GM12801 (cell line): ENCODE measurements around the gene GLG1.

ENCODE experiments used
- TF ChIP-seq, protein P1 (sequence below): IDR thresholded peaks from one replicate; pipeline ENCODE4 v1.5.1; 2011; ENCODE audit warnings: control low read depth; ENCODE audit not compliant: insufficient read length; ENCODE audit errors: extremely low read depth

The GLG1 gene

DNA sequence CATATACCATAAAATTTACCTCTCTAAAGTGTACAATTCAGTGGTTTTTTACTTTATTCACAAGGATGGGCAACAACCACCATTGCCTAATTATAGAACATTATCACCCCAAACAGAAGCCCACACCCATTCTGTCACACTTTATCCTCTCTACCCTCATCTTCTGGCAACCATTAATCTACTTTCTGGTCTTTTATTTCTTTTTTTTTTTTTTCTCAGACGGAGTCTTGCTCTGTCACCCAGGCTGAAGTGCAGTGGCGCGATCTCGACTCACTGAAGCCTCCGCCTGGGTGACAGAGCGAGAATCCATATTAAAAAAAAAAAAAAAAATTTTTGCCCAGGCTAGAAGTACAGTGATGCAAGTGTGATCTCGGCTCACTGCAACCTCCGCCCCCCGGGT lies 95.0 kb downstream of the GLG1 start:
- TF ChIP-seq, protein P1, sequence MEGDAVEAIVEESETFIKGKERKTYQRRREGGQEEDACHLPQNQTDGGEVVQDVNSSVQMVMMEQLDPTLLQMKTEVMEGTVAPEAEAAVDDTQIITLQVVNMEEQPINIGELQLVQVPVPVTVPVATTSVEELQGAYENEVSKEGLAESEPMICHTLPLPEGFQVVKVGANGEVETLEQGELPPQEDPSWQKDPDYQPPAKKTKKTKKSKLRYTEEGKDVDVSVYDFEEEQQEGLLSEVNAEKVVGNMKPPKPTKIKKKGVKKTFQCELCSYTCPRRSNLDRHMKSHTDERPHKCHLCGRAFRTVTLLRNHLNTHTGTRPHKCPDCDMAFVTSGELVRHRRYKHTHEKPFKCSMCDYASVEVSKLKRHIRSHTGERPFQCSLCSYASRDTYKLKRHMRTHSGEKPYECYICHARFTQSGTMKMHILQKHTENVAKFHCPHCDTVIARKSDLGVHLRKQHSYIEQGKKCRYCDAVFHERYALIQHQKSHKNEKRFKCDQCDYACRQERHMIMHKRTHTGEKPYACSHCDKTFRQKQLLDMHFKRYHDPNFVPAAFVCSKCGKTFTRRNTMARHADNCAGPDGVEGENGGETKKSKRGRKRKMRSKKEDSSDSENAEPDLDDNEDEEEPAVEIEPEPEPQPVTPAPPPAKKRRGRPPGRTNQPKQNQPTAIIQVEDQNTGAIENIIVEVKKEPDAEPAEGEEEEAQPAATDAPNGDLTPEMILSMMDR = no peak

DNA sequence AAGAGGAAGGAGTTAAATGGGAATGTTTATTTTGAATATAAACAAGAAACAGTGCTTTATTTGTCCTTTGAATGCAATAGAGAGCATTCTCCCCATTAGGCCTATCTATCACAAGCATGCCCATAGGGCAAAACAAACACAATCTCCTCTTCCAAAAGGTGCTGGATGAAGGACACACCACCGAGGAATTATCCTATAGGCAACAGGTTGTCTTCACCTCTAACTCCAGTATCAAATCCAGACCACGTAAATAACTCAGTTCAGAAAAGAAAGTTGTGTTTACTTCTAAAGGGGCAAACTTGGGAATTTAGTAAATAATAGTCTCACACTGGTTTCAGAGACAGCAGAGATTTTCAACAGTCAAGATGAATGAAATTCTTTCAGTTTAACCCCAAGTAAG lies 101.9 kb downstream of the GLG1 start:
- TF ChIP-seq, protein P1 = no peak

DNA sequence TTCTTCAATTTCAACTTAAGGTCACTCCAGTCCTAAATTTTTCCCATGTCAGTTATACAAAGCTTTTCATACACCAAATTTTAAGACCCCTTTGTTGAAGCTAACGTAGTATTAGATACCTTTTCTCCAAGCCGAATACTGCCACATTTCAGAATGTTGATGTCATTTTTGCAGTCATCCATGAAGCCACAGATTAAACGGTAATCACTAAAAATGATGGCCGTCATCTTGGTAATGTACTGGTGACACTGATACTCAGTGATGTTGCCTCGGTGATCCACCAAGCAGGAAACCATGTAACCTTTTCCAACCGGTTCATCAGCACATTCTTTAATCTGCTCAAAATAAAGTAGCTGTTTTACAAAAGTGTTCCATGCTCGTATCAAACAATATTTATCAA lies 103.5 kb downstream of the GLG1 start:
- TF ChIP-seq, protein P1 = no peak

DNA sequence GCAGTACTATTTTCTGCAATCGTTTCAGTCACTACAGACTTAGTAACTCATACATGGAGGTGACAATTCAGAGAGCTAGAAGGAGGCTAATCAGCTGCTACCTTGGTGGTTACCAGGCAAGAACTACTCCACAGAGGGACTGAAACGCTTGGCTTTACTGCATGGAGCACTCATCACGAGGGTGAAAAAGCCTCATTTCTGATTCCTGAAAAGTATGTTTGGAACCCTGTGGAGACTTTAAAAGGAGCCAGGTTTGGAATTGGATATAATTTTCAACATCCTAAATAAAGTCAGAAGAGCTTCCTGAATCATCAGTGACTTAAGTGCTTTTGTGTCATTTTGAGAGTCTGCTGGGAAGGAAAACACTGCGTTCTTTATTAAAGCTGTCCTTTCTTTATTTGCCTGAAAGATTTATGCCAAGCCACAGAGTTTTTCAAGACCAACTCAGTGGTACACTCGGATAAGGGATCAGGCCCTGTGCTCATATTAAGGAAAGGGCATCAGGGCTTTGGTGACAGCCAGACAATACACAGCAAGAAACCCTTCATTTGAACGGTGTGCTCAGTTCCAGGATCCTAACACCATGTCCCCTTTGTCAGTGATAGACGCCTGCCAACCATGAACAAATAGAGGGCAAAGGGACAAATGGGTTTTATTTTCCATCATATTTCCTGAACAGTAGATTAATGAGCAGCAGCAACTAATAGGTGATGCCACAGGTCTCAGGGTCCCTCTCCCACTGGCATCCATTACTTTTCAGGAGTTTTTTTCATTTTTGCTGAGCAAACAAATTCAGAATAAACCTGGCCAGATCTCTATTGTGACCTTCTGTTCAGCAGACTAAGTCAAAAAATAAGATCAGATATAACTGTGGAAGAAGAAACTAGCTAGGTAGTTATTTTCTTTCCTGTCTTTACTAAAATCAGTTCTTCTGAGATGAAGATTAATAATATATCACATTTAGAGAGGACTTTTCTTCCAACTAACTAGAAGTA lies 105.1 kb downstream of the GLG1 start:
- TF ChIP-seq, protein P1 = no peak

DNA sequence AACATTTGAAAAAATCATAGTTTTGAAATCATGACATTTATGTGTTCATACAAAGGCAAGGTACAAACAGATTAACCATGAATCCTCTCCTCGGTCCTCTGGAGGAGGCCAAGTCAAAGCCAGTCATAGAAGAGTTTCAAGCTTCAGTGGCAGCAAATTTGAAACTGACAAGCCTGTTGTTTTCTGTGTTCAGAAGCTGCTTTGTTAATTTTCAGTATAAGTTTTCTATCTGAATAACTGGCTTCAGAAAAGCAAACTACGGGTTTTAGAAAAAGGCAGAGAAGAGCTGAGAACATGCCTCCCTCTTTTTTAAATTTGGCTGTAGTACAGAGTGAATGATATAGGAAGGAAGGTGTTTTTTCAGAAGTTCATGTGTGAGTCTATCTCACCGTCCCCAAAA lies 106.0 kb downstream of the GLG1 start:
- TF ChIP-seq, protein P1 = no peak

DNA sequence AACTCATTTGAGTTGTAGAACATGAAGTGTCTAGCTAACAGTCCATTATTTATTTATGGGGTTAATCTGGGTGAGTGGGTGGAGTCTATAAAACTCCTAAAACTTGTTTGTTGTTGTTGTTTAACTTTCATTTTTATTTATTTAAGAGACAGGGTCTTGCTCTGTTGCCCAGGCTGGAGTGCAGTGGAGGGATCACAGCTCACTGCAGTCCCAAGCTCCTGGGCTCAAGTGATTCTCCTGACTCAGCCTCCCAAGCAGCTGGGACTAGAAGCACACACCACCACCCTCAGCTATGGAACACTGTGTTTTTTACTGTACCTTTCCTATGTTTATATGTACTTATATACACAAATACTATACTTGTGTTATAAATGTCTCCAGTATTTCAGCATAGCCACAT lies 107.8 kb downstream of the GLG1 start:
- TF ChIP-seq, protein P1 = no peak

DNA sequence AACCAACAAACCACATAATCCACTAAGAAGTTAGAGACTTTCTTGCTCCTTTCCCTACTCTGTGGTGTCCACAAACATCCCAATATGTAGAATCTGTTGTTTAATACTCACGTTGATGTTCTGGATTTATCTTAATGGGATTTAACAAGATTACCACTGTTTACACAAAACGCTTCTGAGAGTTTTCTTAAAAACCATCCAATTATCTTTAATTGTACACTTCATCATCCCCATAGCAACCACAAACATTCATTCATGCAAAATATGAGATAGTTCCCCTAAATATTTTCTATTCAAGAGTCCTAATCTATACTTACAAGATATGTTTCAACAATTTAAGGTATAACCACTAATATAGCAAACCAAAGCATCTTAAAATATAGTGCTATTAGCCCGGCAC lies 109.2 kb downstream of the GLG1 start:
- TF ChIP-seq, protein P1 = no peak
